Stomach smooth muscle (tissue), 2 donors: ENCODE data around the gene SCAMP3.

Experiments used
- H3K27ac ChIP-seq: one replicate; pipeline ENCODE4 v1.7.0; 2013; ENCODE audit warnings: mild to moderate bottlenecking, low read length, inconsistent platforms
- H3K27me3 ChIP-seq, 2 donors: one replicate each; pipeline ENCODE4 v1.7.0; 2013; ENCODE audit warnings: low read length in 2 of 2; ENCODE audit not compliant: insufficient read depth in 2 of 2, control insufficient read depth in 1 of 2
- H3K36me3 ChIP-seq, 2 donors: one replicate each; pipeline ENCODE4 v1.7.0; 2013; ENCODE audit warnings: low read length in 2 of 2; ENCODE audit not compliant: control insufficient read depth in 2 of 2, insufficient read depth in 2 of 2
- H3K4me1 ChIP-seq: one replicate; pipeline ENCODE4 v1.7.0; 2013; ENCODE audit warnings: low read length; ENCODE audit not compliant: control insufficient read depth, insufficient read depth
- H3K4me3 ChIP-seq, 2 donors: one replicate each; pipeline ENCODE4 v1.7.0; 2013; ENCODE audit warnings: low read length in 2 of 2
- H3K9ac ChIP-seq, 2 donors: one replicate each; pipeline ENCODE4 v1.7.0; 2013; ENCODE audit warnings: low read length in 2 of 2, mild to moderate bottlenecking in 1 of 2
- H3K9me3 ChIP-seq, 2 donors: one replicate each; pipeline ENCODE4 v1.7.0; 2013; ENCODE audit warnings: low read length in 2 of 2; ENCODE audit not compliant: control insufficient read depth in 2 of 2
- donor health status: healthy.
- donor health status: Pancreatic carcinoma.

SCAMP3 gene

GRCh38 chr1:155285063-155285462 lies 22.9 kb upstream of the SCAMP3 start:
- no peaks in the 10 kb centered on the region for H3K36me3 ChIP-seq
- H3K9me3 ChIP-seq, result no peaks in the 10 kb centered on the region
- no peaks in the 10 kb centered on the region for H3K27me3 ChIP-seq
- no peaks in the 10 kb centered on the region for H3K4me1 ChIP-seq
- H3K27ac ChIP-seq, result no peak overlapping the region
- no peak overlapping the region for H3K4me3 ChIP-seq
- no peak overlapping the region for H3K9ac ChIP-seq

- Histone ChIP-seq H3K4me1 (no peaks in the 10 kb centered on the region), H3K4me3 (no peak overlapping the region), H3K27me3 (no peaks in the 10 kb centered on the region), H3K27ac (no peak overlapping the region), H3K9me3 (no peaks in the 10 kb centered on the region), H3K36me3 (no peaks in the 10 kb centered on the region), H3K9ac (no peak overlapping the region)
Measured at GRCh38 chr1:155284476-155284875, 22.3 kb upstream of the SCAMP3 start.

GRCh38 chr1:155282488-155283091 lies 20.4 kb upstream of the SCAMP3 start:
- no peaks in the 10 kb centered on the region for H3K36me3 ChIP-seq
- H3K27ac ChIP-seq, result no peak overlapping the region
- no peak overlapping the region for H3K4me3 ChIP-seq
- peaks cover 10% of the 10 kb centered on the region for H3K4me1 ChIP-seq
- no peak overlapping the region for H3K9ac ChIP-seq
- H3K9me3 ChIP-seq, result no peaks in the 10 kb centered on the region
- H3K27me3 ChIP-seq, result no peaks in the 10 kb centered on the region

GRCh38 chr1:155279268-155279667 lies 17.1 kb upstream of the SCAMP3 start:
- H3K27ac ChIP-seq, result no peak overlapping the region
- no peaks in the 10 kb centered on the region for H3K9me3 ChIP-seq
- peaks cover 17% of the 10 kb centered on the region for H3K4me1 ChIP-seq
- H3K36me3 ChIP-seq, result no peaks in the 10 kb centered on the region
- H3K9ac ChIP-seq, result no peak overlapping the region
- H3K4me3 ChIP-seq, result no peak overlapping the region
- no peaks in the 10 kb centered on the region for H3K27me3 ChIP-seq

GRCh38 chr1:155278689-155279160 lies 16.6 kb upstream of the SCAMP3 start:
- no peaks in the 10 kb centered on the region for H3K27me3 ChIP-seq
- H3K27ac ChIP-seq, result no peak overlapping the region
- H3K4me3 ChIP-seq, result peak overlapping the region in 1 of 2 donors; percentile 7
- H3K36me3 ChIP-seq, result no peaks in the 10 kb centered on the region
- H3K4me1 ChIP-seq, result peaks cover 19% of the 10 kb centered on the region
- H3K9me3 ChIP-seq, result no peaks in the 10 kb centered on the region
- no peak overlapping the region for H3K9ac ChIP-seq

GRCh38 chr1:155277902-155278688 lies 15.9 kb upstream of the SCAMP3 start:
- Histone ChIP-seq H3K4me3 (peak overlapping the region; percentile 36 to 82), H3K9ac (peak overlapping the region in 1 of 2 donors; percentile 68), H3K27ac (no peak overlapping the region), H3K9me3 (no peaks in the 10 kb centered on the region), H3K27me3 (no peaks in the 10 kb centered on the region), H3K4me1 (peaks cover 21% of the 10 kb centered on the region), H3K36me3 (no peaks in the 10 kb centered on the region)

- Histone ChIP-seq H3K4me1 (peaks cover 26% of the 10 kb centered on the region), H3K9me3 (no peaks in the 10 kb centered on the region), H3K27ac (no peak within 1 kb of the TSS), H3K27me3 (no peaks in the 10 kb centered on the region), H3K9ac (peak within 1 kb of the TSS in 1 of 2 donors; percentile 68), H3K36me3 (no peaks in the 10 kb centered on the region), H3K4me3 (peak within 1 kb of the TSS; percentile 36 to 82)
Measured at GRCh38 chr1:155277070-155277901, 15.1 kb upstream of the SCAMP3 start, which contains the start of gene HCN3. HCN3 (plus strand) TSS chr1:155277463; CDS start chr1:155277591, 128 bp downstream.

- Histone ChIP-seq H3K4me1 (peaks cover 33% of the 10 kb centered on the region), H3K9me3 (no peaks in the 10 kb centered on the region), H3K27ac (peak within 1 kb of the TSS; percentile 80), H3K36me3 (peaks cover 19 to 20% of the 10 kb centered on the region in 2 donors), H3K27me3 (no peaks in the 10 kb centered on the region), H3K4me3 (peak within 1 kb of the TSS; percentile 87 to 89), H3K9ac (peak within 1 kb of the TSS; percentile 79 to 81)
Measured at GRCh38 chr1:155273343-155274245, 11.4 kb upstream of the SCAMP3 start, which contains the start of gene CLK2. CLK2 (minus strand) TSS chr1:155273504; CDS start chr1:155270977, 2,527 bp downstream.

GRCh38 chr1:155272466-155273342 lies 10.5 kb upstream of the SCAMP3 start:
- no peaks in the 10 kb centered on the region for H3K27me3 ChIP-seq
- peak overlapping the region; percentile 80 for H3K27ac ChIP-seq
- H3K4me1 ChIP-seq, result peaks cover 27% of the 10 kb centered on the region
- H3K9me3 ChIP-seq, result no peaks in the 10 kb centered on the region
- peak overlapping the region; percentile 87 to 89 for H3K4me3 ChIP-seq
- peak overlapping the region; percentile 79 to 81 for H3K9ac ChIP-seq
- H3K36me3 ChIP-seq, result peaks cover 27 to 29% of the 10 kb centered on the region in 2 donors
